Natural killer cell treated with Interleukin-12 subunit alpha and Interleukin-12 subunit beta and Interleukin-15 and Interleukin-18, amount 100 ng/mL, for 72 hours (primary cell): ENCODE measurements around the gene BCS1L. TPM values are rescaled to one million over a fixed set of nuclear protein-coding genes. Genes with fewer than 3 reads are reported as not detected.
"Not testable (repeated sequence)": the region's sequence is repeated elsewhere in the genome, so short reads cannot be mapped to it uniquely, and the experiment has no call there.

Source experiments
- ATAC-seq, 2 donors: fragments of 150-1000 bp; cut with Tn5 transposase in 1 of 2; sonication (Bioruptor Pico), chemical (Tn5 transposase) in 1 of 2; 2 replicates each; pipeline ENCODE4 v1.10.0; 2021
- DNase-seq: peaks from one replicate; pipeline ENCODE4 v3.0.0; 2022; ENCODE audit warnings: low spot score
- H3K27ac Mint-ChIP-seq, 2 donors: 1 replicate in 1 of 2; 2 replicates in 1 of 2; pipeline ENCODE4 v1.8.0; 2022; ENCODE audit warnings: mixed read lengths in 2 of 2, mild to moderate bottlenecking in 1 of 2, moderate library complexity in 1 of 2
- H3K27me3 Mint-ChIP-seq, 2 donors: 1 replicate in 1 of 2; 2 replicates in 1 of 2; pipeline ENCODE4 v1.8.0; 2022; ENCODE audit warnings: mixed read lengths in 2 of 2
- H3K36me3 Mint-ChIP-seq: one replicate; pipeline ENCODE4 v1.8.0; 2022; ENCODE audit warnings: mixed read lengths
- H3K4me1 Mint-ChIP-seq, 2 donors: 1 replicate in 1 of 2; 2 replicates in 1 of 2; pipeline ENCODE4 v1.8.0; 2022; ENCODE audit warnings: low read depth in 2 of 2, mixed read lengths in 2 of 2, mild to moderate bottlenecking in 1 of 2
- H3K4me3 Mint-ChIP-seq: one replicate; pipeline ENCODE4 v1.8.0; 2022; ENCODE audit warnings: mixed read lengths
- H3K9me3 Mint-ChIP-seq: 2 replicates; pipeline ENCODE4 v1.8.0; 2022; ENCODE audit warnings: mixed read lengths
- total RNA-seq, 2 donors: library from RNA; stranded (reverse); gene quantifications; one replicate each; pipeline ENCODE4 v1.2.3, GENCODE V29; 2022

The BCS1L gene
- total RNA-seq, 2 donors from 2014 or later: 54.0 to 91.3 TPM

- H3K27me3 Mint-ChIP-seq: no peaks in the 10 kb centered on the region
- ATAC-seq (peak; percentile 97), DNase-seq (peak; percentile 87)
- peak within 1 kb of the TSS; percentile 96 for H3K4me3 Mint-ChIP-seq
- H3K36me3 Mint-ChIP-seq: no peaks in the 10 kb centered on the region
- H3K4me1 Mint-ChIP-seq: peaks cover 18 to 19% of the 10 kb centered on the region in 2 donors
- H3K27ac Mint-ChIP-seq: peak within 1 kb of the TSS; percentile 95 to 99
- no peaks in the 10 kb centered on the region for H3K9me3 Mint-ChIP-seq
Observed at GRCh38 chr2:218671654-218672566, 12.4 kb downstream of the BCS1L start, which contains the start of the genes RNF25 and STK36. TSS of gene RNF25 (minus strand) at chr2:218672002. CDS start at chr2:218671970, 32 bp downstream. TSS of gene STK36 (plus strand) at chr2:218672086. CDS start at chr2:218672830, 744 bp downstream.

GRCh38 chr2:218679119-218679518 lies 19.6 kb downstream of the BCS1L start:
- H3K4me3 Mint-ChIP-seq: no peak overlapping the region
- no peaks in the 10 kb centered on the region for H3K36me3 Mint-ChIP-seq
- no peaks in the 10 kb centered on the region for H3K4me1 Mint-ChIP-seq
- ATAC-seq (no peak), DNase-seq (no peak)
- H3K9me3 Mint-ChIP-seq: no peaks in the 10 kb centered on the region
- H3K27me3 Mint-ChIP-seq: no peaks in the 10 kb centered on the region
- H3K27ac Mint-ChIP-seq: no peak overlapping the region

GRCh38 chr2:218680061-218680460 lies 20.6 kb downstream of the BCS1L start:
- Mint-ChIP-seq H3K4me1 (no peaks in the 10 kb centered on the region), H3K36me3 (peaks cover 4% of the 10 kb centered on the region), H3K9me3 (no peaks in the 10 kb centered on the region), H3K27me3 (no peaks in the 10 kb centered on the region), H3K4me3 (no peak overlapping the region), H3K27ac (no peak overlapping the region)
- no peak for DNase-seq
- ATAC-seq: no peak

- H3K36me3 Mint-ChIP-seq, H3K9me3 Mint-ChIP-seq, H3K4me3 Mint-ChIP-seq, H3K27me3 Mint-ChIP-seq, H3K4me1 Mint-ChIP-seq, H3K27ac Mint-ChIP-seq, DNase-seq, ATAC-seq: not testable (repeated sequence)
Observed at GRCh38 chr2:218687400-218688060, 28.0 kb downstream of the BCS1L start.

GRCh38 chr2:218691234-218691633 lies 31.8 kb downstream of the BCS1L start:
- Mint-ChIP-seq H3K27ac (no peak overlapping the region), H3K27me3 (no peaks in the 10 kb centered on the region), H3K4me3 (no peak overlapping the region), H3K9me3 (no peaks in the 10 kb centered on the region), H3K36me3 (no peaks in the 10 kb centered on the region), H3K4me1 (no peaks in the 10 kb centered on the region)
- ATAC-seq (no peak), DNase-seq (no peak)

GRCh38 chr2:218694405-218695145 lies 35.1 kb downstream of the BCS1L start:
- H3K9me3 Mint-ChIP-seq: no peaks in the 10 kb centered on the region
- H3K27me3 Mint-ChIP-seq: no peaks in the 10 kb centered on the region
- no peak overlapping the region for H3K4me3 Mint-ChIP-seq
- H3K36me3 Mint-ChIP-seq: no peaks in the 10 kb centered on the region
- no peak for ATAC-seq
- DNase-seq: no peak
- no peaks in the 10 kb centered on the region for H3K4me1 Mint-ChIP-seq
- H3K27ac Mint-ChIP-seq: no peak overlapping the region

GRCh38 chr2:218698885-218699284 lies 39.4 kb downstream of the BCS1L start:
- DNase-seq (no peak), ATAC-seq (peak in 1 of 2 donors; percentile 43)
- H3K27ac Mint-ChIP-seq: no peak overlapping the region
- no peaks in the 10 kb centered on the region for H3K36me3 Mint-ChIP-seq
- H3K4me3 Mint-ChIP-seq: no peak overlapping the region
- H3K27me3 Mint-ChIP-seq: no peaks in the 10 kb centered on the region
- H3K9me3 Mint-ChIP-seq: no peaks in the 10 kb centered on the region
- no peaks in the 10 kb centered on the region for H3K4me1 Mint-ChIP-seq

- Mint-ChIP-seq H3K4me1 (no peaks in the 10 kb centered on the region), H3K9me3 (no peaks in the 10 kb centered on the region), H3K27me3 (no peaks in the 10 kb centered on the region), H3K4me3 (no peak overlapping the region), H3K27ac (no peak overlapping the region), H3K36me3 (no peaks in the 10 kb centered on the region)
- no peak for ATAC-seq
- DNase-seq: no peak
Observed at GRCh38 chr2:218701806-218702205, 42.3 kb downstream of the BCS1L start.

GRCh38 chr2:218703341-218703740 lies 43.9 kb downstream of the BCS1L start:
- H3K27me3 Mint-ChIP-seq: peaks cover 0 to 3% of the 10 kb centered on the region in 2 donors
- no peaks in the 10 kb centered on the region for H3K9me3 Mint-ChIP-seq
- DNase-seq (no peak), ATAC-seq (no peak)
- H3K4me3 Mint-ChIP-seq: no peak overlapping the region
- peaks cover 0 to 8% of the 10 kb centered on the region in 2 donors for H3K4me1 Mint-ChIP-seq
- H3K36me3 Mint-ChIP-seq: no peaks in the 10 kb centered on the region
- no peak overlapping the region for H3K27ac Mint-ChIP-seq

GRCh38 chr2:218708086-218708485 lies 48.6 kb downstream of the BCS1L start:
- Mint-ChIP-seq H3K4me3 (peak overlapping the region; percentile 24), H3K27me3 (peaks cover 0 to 3% of the 10 kb centered on the region in 2 donors), H3K27ac (no peak overlapping the region), H3K36me3 (no peaks in the 10 kb centered on the region), H3K4me1 (peaks cover 10 to 20% of the 10 kb centered on the region in 2 donors), H3K9me3 (no peaks in the 10 kb centered on the region)
- no peak for ATAC-seq
- DNase-seq: no peak

- no peaks in the 10 kb centered on the region for H3K36me3 Mint-ChIP-seq
- no peaks in the 10 kb centered on the region for H3K9me3 Mint-ChIP-seq
- H3K27ac Mint-ChIP-seq: no peak overlapping the region
- H3K4me3 Mint-ChIP-seq: no peak overlapping the region
- peaks cover 15 to 29% of the 10 kb centered on the region in 2 donors for H3K4me1 Mint-ChIP-seq
- no peak for ATAC-seq
- DNase-seq: no peak
- H3K27me3 Mint-ChIP-seq: peaks cover 0 to 3% of the 10 kb centered on the region in 2 donors
Observed at GRCh38 chr2:218709908-218710307, 50.4 kb downstream of the BCS1L start.

- Mint-ChIP-seq H3K27me3 (peaks cover 0 to 3% of the 10 kb centered on the region in 2 donors), H3K9me3 (no peaks in the 10 kb centered on the region), H3K4me1 (peaks cover 15 to 29% of the 10 kb centered on the region in 2 donors), H3K4me3 (peak overlapping the region; percentile 99), H3K27ac (peak overlapping the region in 1 of 2 donors; percentile 78), H3K36me3 (no peaks in the 10 kb centered on the region)
- DNase-seq (no peak), ATAC-seq (no peak)
Observed at GRCh38 chr2:218710334-218710686, 50.8 kb downstream of the BCS1L start.

GRCh38 chr2:218710687-218711549 lies 51.4 kb downstream of the BCS1L start, which contains the start of gene TTLL4:
TSS of gene TTLL4 (plus strand) at chr2:218710835. CDS start at chr2:218737677, 26,842 bp downstream.
- Mint-ChIP-seq H3K4me1 (peaks cover 15 to 29% of the 10 kb centered on the region in 2 donors), H3K36me3 (no peaks in the 10 kb centered on the region), H3K27ac (peak within 1 kb of the TSS; percentile 78 to 92), H3K4me3 (peak within 1 kb of the TSS; percentile 99), H3K9me3 (no peaks in the 10 kb centered on the region), H3K27me3 (peaks cover 0 to 3% of the 10 kb centered on the region in 2 donors)
- ATAC-seq: peak; percentile 99
- peak; percentile 99 for DNase-seq
